Panc1 (cell line): ENCODE results near the gene POU2AF1. TPM values are rescaled to one million over a fixed set of nuclear protein-coding genes. Genes with fewer than 3 reads are reported as not detected.

Experiments used
- ATAC-seq: fragments of 200-7000 bp; cut with Tn5 transposase; 2 replicates; pipeline ENCODE4 v1.9.1; 2020; ENCODE audit warnings: mild to moderate bottlenecking, moderate library complexity
- BruUV-seq: library from RNA; stranded (reverse); fragments of 400-500 nt; replicated peaks from 2 replicates; lab custom pipeline; 2021; lab: Mats Ljungman, UMichigan
- CTCF ChIA-PET: fragments of 300-600 bp; sonication (Branson Sonifier 250); formaldehyde crosslinking; loops from one replicate; lab custom pipeline; 2022; ENCODE audit warnings: antibody characterized with exemption; lab: Charles Lee
- POLR2A ChIA-PET: fragments of 300-600 bp; sonication (Branson Sonifier 250); formaldehyde crosslinking; loops from one replicate; lab custom pipeline; 2022; ENCODE audit warnings: antibody characterized with exemption; lab: Charles Lee
- DNase-seq: peaks from one replicate; pipeline ENCODE4 v3.0.0-alpha.2; 2010; ENCODE audit warnings: low read depth, low spot score
- H3K27ac ChIP-seq: 2 replicates; pipeline ENCODE4 v1.5.1; 2011; ENCODE audit warnings: mild to moderate bottlenecking, low read length, inconsistent platforms
- H3K27me3 ChIP-seq: fragments of 200-500 bp; sonication (Bioruptor generic); 2 replicates; pipeline ENCODE4 v1.6.0; 2014; ENCODE audit warnings: low read length, inconsistent platforms; ENCODE audit not compliant: control insufficient read depth, insufficient read depth
- H3K36me3 ChIP-seq: fragments of 200-500 bp; sonication (Bioruptor generic); 2 replicates; pipeline ENCODE4 v1.5.1; 2014; ENCODE audit warnings: inconsistent platforms, mild to moderate bottlenecking, low read length, moderate library complexity; ENCODE audit not compliant: control insufficient read depth, insufficient read depth
- H3K4me1 ChIP-seq: 2 replicates; pipeline ENCODE4 v1.5.1; 2011; ENCODE audit warnings: inconsistent platforms, mild to moderate bottlenecking, low read length, moderate library complexity; ENCODE audit not compliant: control insufficient read depth, insufficient read depth
- H3K4me3 ChIP-seq, 2 experiments: 2 replicates each; pipeline ENCODE4 v1.5.1; 2011 to 2012; ENCODE audit warnings: low read depth in 2 of 2, low read length in 2 of 2, mild to moderate bottlenecking in 2 of 2, inconsistent platforms in 1 of 2, moderate library complexity in 1 of 2
- H3K9me3 ChIP-seq: fragments of 200-500 bp; sonication (Bioruptor generic); 2 replicates; pipeline ENCODE4 v1.5.1; 2014; ENCODE audit warnings: low read depth, mild to moderate bottlenecking, inconsistent platforms, low read length, moderate library complexity; ENCODE audit not compliant: control insufficient read depth, insufficient read depth
- POLR2AphosphoS5 ChIP-seq: IDR thresholded peaks from 2 replicates; pipeline ENCODE4 v1.6.1; 2012; ENCODE audit warnings: mild to moderate bottlenecking, low read depth, low read length, moderate library complexity
- SIN3A ChIP-seq: IDR thresholded peaks from 2 replicates; pipeline ENCODE4 v1.6.1; 2012; ENCODE audit warnings: low read depth, mild to moderate bottlenecking, low read length, moderate library complexity, borderline replicate concordance; ENCODE audit not compliant: insufficient read depth
- TCF7L2 ChIP-seq: IDR thresholded peaks from 2 replicates; pipeline ENCODE4 v1.6.1; 2011; ENCODE audit warnings: mild to moderate bottlenecking, low read depth, low read length, inconsistent platforms
- in situ Hi-C: cut with HindIII; loops from 2 replicates; pipeline ENCODE4 v1.10.0; 2016; ENCODE audit warnings: low sequenced_read_pairs, low pct_unique_long_range_greater_than_20kb
- intact Hi-C: fragments of 100-400 bp; cut with micrococcal nuclease; formaldehyde crosslinking; loops from one replicate; pipeline ENCODE4 v1.10.0; 2022; ENCODE audit not compliant: unreplicated experiment
- total RNA-seq: library from RNA; stranded (reverse); gene quantifications from one replicate; pipeline ENCODE4 v1.2.1, GENCODE V29; 2021; ENCODE audit not compliant: unreplicated experiment
- TF ChIP-seq, protein P1 (sequence below): fragments of 450-650 bp; IDR thresholded peaks from 2 replicates; pipeline ENCODE4 v1.5.1; 2017; ENCODE audit warnings: mild to moderate bottlenecking
- TF ChIP-seq, protein P2 (sequence below), 2 experiments: IDR thresholded peaks; 2 replicates each; pipeline ENCODE4 v1.6.1; 2011 to 2012; ENCODE audit warnings: low read depth in 2 of 2, control low read depth in 1 of 2, low read length in 1 of 2, mild to moderate bottlenecking in 1 of 2, moderate library complexity in 1 of 2; ENCODE audit not compliant: insufficient read depth in 1 of 2

The POU2AF1 gene
- total RNA-seq, 1 experiment from 2014 or later: 0.18 TPM

DNA sequence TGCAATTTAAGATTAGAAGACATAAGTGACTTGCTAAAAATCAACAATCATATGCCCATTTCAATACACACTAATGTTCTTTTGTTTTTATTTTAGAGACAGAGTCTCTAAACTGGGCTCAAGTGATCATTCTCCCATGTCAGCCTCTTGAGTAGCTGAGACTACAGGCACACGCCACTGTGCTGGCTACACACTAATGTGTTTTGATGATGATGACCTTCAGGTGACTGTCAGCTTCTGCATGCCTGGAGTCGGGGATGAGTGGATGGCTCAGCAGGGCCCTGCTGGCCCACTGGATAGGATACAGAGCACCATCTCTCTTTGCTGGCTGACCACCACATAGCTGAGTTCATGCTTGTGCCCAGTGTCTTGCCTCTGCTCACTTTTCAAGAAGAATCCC, 27.0 kb upstream of the POU2AF1 start:
- Histone ChIP-seq H3K4me1 (no peaks in the 10 kb centered on the region), H3K27ac (no peak overlapping the region), H3K9me3 (no peaks in the 10 kb centered on the region), H3K36me3 (no peaks in the 10 kb centered on the region), H3K4me3 (no peak overlapping the region), H3K27me3 (peaks cover 3% of the 10 kb centered on the region)
- ATAC-seq: no peak
- ChIA-PET CTCF (no interaction called here), POLR2A (no interaction called here)
- TF ChIP-seq, protein P1, sequence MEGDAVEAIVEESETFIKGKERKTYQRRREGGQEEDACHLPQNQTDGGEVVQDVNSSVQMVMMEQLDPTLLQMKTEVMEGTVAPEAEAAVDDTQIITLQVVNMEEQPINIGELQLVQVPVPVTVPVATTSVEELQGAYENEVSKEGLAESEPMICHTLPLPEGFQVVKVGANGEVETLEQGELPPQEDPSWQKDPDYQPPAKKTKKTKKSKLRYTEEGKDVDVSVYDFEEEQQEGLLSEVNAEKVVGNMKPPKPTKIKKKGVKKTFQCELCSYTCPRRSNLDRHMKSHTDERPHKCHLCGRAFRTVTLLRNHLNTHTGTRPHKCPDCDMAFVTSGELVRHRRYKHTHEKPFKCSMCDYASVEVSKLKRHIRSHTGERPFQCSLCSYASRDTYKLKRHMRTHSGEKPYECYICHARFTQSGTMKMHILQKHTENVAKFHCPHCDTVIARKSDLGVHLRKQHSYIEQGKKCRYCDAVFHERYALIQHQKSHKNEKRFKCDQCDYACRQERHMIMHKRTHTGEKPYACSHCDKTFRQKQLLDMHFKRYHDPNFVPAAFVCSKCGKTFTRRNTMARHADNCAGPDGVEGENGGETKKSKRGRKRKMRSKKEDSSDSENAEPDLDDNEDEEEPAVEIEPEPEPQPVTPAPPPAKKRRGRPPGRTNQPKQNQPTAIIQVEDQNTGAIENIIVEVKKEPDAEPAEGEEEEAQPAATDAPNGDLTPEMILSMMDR: no peak
- no peak for TF ChIP-seq TCF7L2
- no peak for TF ChIP-seq SIN3A
- TF ChIP-seq, protein P2, sequence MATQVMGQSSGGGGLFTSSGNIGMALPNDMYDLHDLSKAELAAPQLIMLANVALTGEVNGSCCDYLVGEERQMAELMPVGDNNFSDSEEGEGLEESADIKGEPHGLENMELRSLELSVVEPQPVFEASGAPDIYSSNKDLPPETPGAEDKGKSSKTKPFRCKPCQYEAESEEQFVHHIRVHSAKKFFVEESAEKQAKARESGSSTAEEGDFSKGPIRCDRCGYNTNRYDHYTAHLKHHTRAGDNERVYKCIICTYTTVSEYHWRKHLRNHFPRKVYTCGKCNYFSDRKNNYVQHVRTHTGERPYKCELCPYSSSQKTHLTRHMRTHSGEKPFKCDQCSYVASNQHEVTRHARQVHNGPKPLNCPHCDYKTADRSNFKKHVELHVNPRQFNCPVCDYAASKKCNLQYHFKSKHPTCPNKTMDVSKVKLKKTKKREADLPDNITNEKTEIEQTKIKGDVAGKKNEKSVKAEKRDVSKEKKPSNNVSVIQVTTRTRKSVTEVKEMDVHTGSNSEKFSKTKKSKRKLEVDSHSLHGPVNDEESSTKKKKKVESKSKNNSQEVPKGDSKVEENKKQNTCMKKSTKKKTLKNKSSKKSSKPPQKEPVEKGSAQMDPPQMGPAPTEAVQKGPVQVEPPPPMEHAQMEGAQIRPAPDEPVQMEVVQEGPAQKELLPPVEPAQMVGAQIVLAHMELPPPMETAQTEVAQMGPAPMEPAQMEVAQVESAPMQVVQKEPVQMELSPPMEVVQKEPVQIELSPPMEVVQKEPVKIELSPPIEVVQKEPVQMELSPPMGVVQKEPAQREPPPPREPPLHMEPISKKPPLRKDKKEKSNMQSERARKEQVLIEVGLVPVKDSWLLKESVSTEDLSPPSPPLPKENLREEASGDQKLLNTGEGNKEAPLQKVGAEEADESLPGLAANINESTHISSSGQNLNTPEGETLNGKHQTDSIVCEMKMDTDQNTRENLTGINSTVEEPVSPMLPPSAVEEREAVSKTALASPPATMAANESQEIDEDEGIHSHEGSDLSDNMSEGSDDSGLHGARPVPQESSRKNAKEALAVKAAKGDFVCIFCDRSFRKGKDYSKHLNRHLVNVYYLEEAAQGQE (IDR thresholded peaks at IDR 0.05; ENCODE audit: insufficient read depth in 1 of 2, low read depth in 2 of 2, low read length in 1 of 2): no peak
- no peak for TF ChIP-seq POLR2AphosphoS5
- no TSS peak for BruUV-seq
- intact Hi-C loops (no loop called here), in situ Hi-C loops (no loop called here)
- DNase-seq: no peak

DNA sequence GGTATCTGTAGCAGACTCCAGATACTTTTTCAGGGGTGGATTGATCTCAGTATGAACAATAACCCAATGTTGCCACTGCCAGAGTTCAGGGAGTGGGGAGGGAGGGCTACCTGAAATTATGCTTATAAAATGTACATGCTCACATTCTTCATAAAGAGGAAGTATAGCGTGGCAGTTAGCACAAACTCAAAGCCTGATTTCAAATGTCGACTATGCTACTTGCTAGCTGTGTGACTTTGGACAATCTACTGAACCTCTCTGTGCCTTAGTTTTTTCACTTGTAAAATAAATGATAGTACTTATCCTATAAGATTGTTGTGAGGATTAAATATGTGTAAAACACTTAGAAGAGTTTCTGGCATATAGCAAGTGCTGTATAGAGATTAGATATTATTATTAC, 26.5 kb upstream of the POU2AF1 start:
- Histone ChIP-seq H3K4me3 (no peak overlapping the region), H3K36me3 (no peaks in the 10 kb centered on the region), H3K4me1 (no peaks in the 10 kb centered on the region), H3K27ac (no peak overlapping the region), H3K27me3 (peaks cover 3% of the 10 kb centered on the region), H3K9me3 (no peaks in the 10 kb centered on the region)
- intact Hi-C loops (no loop called here), in situ Hi-C loops (no loop called here)
- ChIA-PET POLR2A (no interaction called here), CTCF (no interaction called here)
- BruUV-seq: no TSS peak
- DNase-seq (no peak), ATAC-seq (no peak)
- TF ChIP-seq POLR2AphosphoS5 (no peak), TCF7L2 (no peak), SIN3A (no peak)
- TF ChIP-seq, protein P1: no peak
- TF ChIP-seq, protein P2 (IDR thresholded peaks at IDR 0.05; ENCODE audit: insufficient read depth in 1 of 2, low read depth in 2 of 2, low read length in 1 of 2): no peak
